GM23248 (cell line): ENCODE measurements around the gene MPPED1. TPM values are rescaled to one million over a fixed set of nuclear protein-coding genes. Genes with fewer than 3 reads are reported as not detected.

ENCODE experiments used
- DNase-seq: peaks from one replicate; pipeline ENCODE4 v3.0.0-alpha.2; 2015
- H2AFZ ChIP-seq: fragments of 200-600 bp; sonication (generic); 2 replicates; pipeline ENCODE4 v1.6.1; 2016; ENCODE audit warnings: antibody characterized with exemption
- H3F3A ChIP-seq: fragments of 200-600 bp; sonication (generic); 2 replicates; pipeline ENCODE4 v1.6.1; 2016; ENCODE audit warnings: mild to moderate bottlenecking, antibody characterized with exemption, mixed run types; ENCODE audit not compliant: insufficient read depth
- H3K27ac ChIP-seq: fragments of 200-600 bp; sonication (generic); 2 replicates; pipeline ENCODE4 v1.5.1; 2016; ENCODE audit warnings: mild to moderate bottlenecking
- H3K27me3 ChIP-seq: fragments of 200-600 bp; sonication (generic); replicated peaks from 2 replicates; pipeline ENCODE4 v1.6.1; 2016; ENCODE audit warnings: mild to moderate bottlenecking; ENCODE audit not compliant: insufficient read depth
- H3K36me3 ChIP-seq: fragments of 200-600 bp; sonication (generic); 2 replicates; pipeline ENCODE4 v1.6.1; 2016; ENCODE audit warnings: low read depth, mild to moderate bottlenecking
- H3K4me1 ChIP-seq: fragments of 200-600 bp; sonication (generic); 2 replicates; pipeline ENCODE4 v1.6.1; 2016; ENCODE audit warnings: mild to moderate bottlenecking; ENCODE audit not compliant: insufficient read depth
- H3K4me2 ChIP-seq: fragments of 200-600 bp; sonication (generic); one replicate; pipeline ENCODE4 v1.6.1; 2016; ENCODE audit warnings: mild to moderate bottlenecking; ENCODE audit not compliant: unreplicated experiment
- H3K4me3 ChIP-seq: fragments of 200-600 bp; sonication (generic); 2 replicates; pipeline ENCODE4 v1.5.1; 2016; ENCODE audit warnings: mild to moderate bottlenecking
- H3K79me2 ChIP-seq: fragments of 200-600 bp; sonication (generic); 2 replicates; pipeline ENCODE4 v1.6.1; 2016; ENCODE audit warnings: mild to moderate bottlenecking; ENCODE audit not compliant: insufficient read depth
- H3K9ac ChIP-seq: fragments of 200-600 bp; sonication (generic); 2 replicates; pipeline ENCODE4 v1.6.1; 2016; ENCODE audit warnings: mild to moderate bottlenecking
- H3K9me2 ChIP-seq: fragments of 200-600 bp; sonication (generic); 2 replicates; pipeline ENCODE4 v1.6.1; 2016; ENCODE audit warnings: mixed run types, mild to moderate bottlenecking, moderate library complexity; ENCODE audit not compliant: insufficient read depth
- H3K9me3 ChIP-seq: fragments of 200-600 bp; sonication (generic); one replicate; pipeline ENCODE4 v1.6.1; 2017; ENCODE audit warnings: low read depth
- H4K20me1 ChIP-seq: fragments of 200-600 bp; sonication (generic); 2 replicates; pipeline ENCODE4 v1.6.0; 2016; ENCODE audit not compliant: insufficient read depth
- EZH2 ChIP-seq: fragments of 200-600 bp; sonication (generic); IDR thresholded peaks from 2 replicates; pipeline ENCODE4 v1.6.1; 2018; ENCODE audit warnings: antibody characterized with exemption, mild to moderate bottlenecking; ENCODE audit not compliant: insufficient read depth, poor library complexity, severe bottlenecking
- EZH2phosphoT487 ChIP-seq: fragments of 200-600 bp; sonication (generic); IDR thresholded peaks from 2 replicates; pipeline ENCODE4 v1.6.1; 2018; ENCODE audit warnings: antibody characterized with exemption, moderate library complexity, mild to moderate bottlenecking, low read depth; ENCODE audit not compliant: insufficient read depth
- WGBS, 2 experiments: methylation state at CpG; one replicate each; pipeline ENCODE4 v1.1.6; 2015 to 2017; ENCODE audit warnings: low lambda C conversion rate in 2 of 2, low coverage in 1 of 2; ENCODE audit errors: missing lambda C conversion rate in 2 of 2; 5-methylcytosine and 5-hydroxymethylcytosine counted together
- in situ Hi-C: fragments of 300-500 bp; cut with MboI; formaldehyde crosslinking; loops from 2 replicates; pipeline ENCODE4 v1.15.0; 2020
- polyA plus RNA-seq: library from polyadenylated mRNA; unstranded; fragments of >200 nt; fragmentation: Nextera tagmentation; extraction: Ambion mirVana; gene quantifications from 2 replicates; pipeline ENCODE4 v1.2.1, GENCODE V29; 2016
- total RNA-seq: library from RNA; depleted of rRNA; stranded (reverse); fragments of >200 nt; shearing (Covaris generic); gene quantifications from 2 replicates; pipeline ENCODE4 v1.2.3, GENCODE V29; 2014

Gene MPPED1
- total and polyA plus RNA-seq, 2 experiments from 2014 or later = not detected

GRCh38 chr22:43505896-43506295, 94.1 kb downstream of the MPPED1 start:
- no peak overlapping the region for H3K27ac ChIP-seq
- H2AFZ ChIP-seq = no peak overlapping the region
- H3K4me1 ChIP-seq = no peaks in the 10 kb centered on the region
- H3K9me2 ChIP-seq = no peaks in the 10 kb centered on the region
- no peaks in the 10 kb centered on the region for H3F3A ChIP-seq
- 32 to 33% methylated on average over 7 to 8 of the region's 8 CpGs for WGBS, 2 experiments
- DNase-seq = no peak
- H3K4me3 ChIP-seq = no peak overlapping the region
- H4K20me1 ChIP-seq = no peaks in the 10 kb centered on the region
- no peaks in the 10 kb centered on the region for H3K9me3 ChIP-seq
- in situ Hi-C loops = no loop called here
- H3K27me3 ChIP-seq = no peaks in the 10 kb centered on the region
- no peaks in the 10 kb centered on the region for H3K36me3 ChIP-seq
- no peak overlapping the region for H3K9ac ChIP-seq
- H3K4me2 ChIP-seq = no peak overlapping the region
- H3K79me2 ChIP-seq = no peaks in the 10 kb centered on the region
- TF ChIP-seq EZH2 (no peak), EZH2phosphoT487 (no peak)

DNA sequence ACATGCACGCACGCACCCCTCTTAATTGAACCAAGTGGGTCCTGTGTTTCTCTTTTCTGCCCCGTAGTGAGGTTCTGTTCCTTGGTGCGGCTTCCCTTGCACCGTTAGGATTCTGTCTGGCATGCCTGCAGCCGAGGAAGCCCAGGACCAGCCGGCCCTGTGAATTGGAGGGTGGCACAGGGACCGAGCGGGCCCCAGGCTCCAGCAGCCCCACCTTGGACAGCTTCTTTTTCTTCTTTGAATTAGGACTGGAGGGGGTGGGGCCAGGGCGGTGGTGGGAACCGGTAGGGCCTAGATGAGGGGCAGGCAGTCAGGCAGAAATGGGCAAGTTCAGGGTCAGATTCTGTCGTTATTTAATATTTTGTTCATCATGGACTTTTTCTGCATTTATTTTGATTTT, 94.7 kb downstream of the MPPED1 start:
- in situ Hi-C loops = no loop called here
- DNase-seq = no peak

GRCh38 chr22:43507235-43507634, 95.4 kb downstream of the MPPED1 start:
- WGBS, 2 experiments = 16 to 17% methylated on average over 8 of the region's 8 CpGs
- in situ Hi-C loops = no loop called here
- Histone ChIP-seq H3K36me3 (no peaks in the 10 kb centered on the region), H3K9me3 (no peaks in the 10 kb centered on the region), H3K27me3 (no peaks in the 10 kb centered on the region), H4K20me1 (no peaks in the 10 kb centered on the region), H3K4me3 (no peak overlapping the region), H3K9me2 (no peaks in the 10 kb centered on the region), H3K4me1 (no peaks in the 10 kb centered on the region), H3K79me2 (no peaks in the 10 kb centered on the region), H3K27ac (no peak overlapping the region), H3F3A (no peaks in the 10 kb centered on the region), H2AFZ (no peak overlapping the region), H3K4me2 (no peak overlapping the region), H3K9ac (no peak overlapping the region)
- no peak for TF ChIP-seq EZH2
- no peak for TF ChIP-seq EZH2phosphoT487
- no peak for DNase-seq

More for the DNA sequence above, 94.7 kb downstream of the MPPED1 start:
- Histone ChIP-seq H3K27me3 (no peaks in the 10 kb centered on the region), H3K4me3 (no peak overlapping the region), H3K4me1 (no peaks in the 10 kb centered on the region), H2AFZ (no peak overlapping the region), H3F3A (no peaks in the 10 kb centered on the region), H3K4me2 (no peak overlapping the region), H3K36me3 (no peaks in the 10 kb centered on the region), H3K27ac (no peak overlapping the region), H3K9me3 (no peaks in the 10 kb centered on the region), H3K79me2 (no peaks in the 10 kb centered on the region), H4K20me1 (no peaks in the 10 kb centered on the region), H3K9me2 (no peaks in the 10 kb centered on the region), H3K9ac (no peak overlapping the region)
- TF ChIP-seq EZH2phosphoT487 = no peak
- TF ChIP-seq EZH2 = no peak
- WGBS, 2 experiments = 50 to 59% methylated on average over 12 of the region's 12 CpGs

DNA sequence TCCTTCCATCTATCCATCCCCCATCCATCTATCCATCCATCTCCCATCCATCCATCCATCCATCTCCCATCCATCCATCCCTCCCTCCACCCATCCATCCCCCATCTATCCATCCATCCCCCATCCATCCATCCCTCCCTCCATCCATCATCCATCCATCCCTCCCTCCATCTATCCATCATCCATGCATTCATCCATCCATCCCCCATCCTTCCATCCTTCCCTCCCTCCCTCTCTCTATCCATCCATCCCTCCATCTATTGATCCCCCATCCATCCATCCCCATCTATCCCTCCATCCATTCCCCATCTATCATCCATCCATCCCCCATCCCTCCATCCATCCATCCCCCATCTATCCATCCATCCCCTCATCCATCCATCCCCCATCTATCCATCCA, 96.7 kb downstream of the MPPED1 start:
- H3K27ac ChIP-seq = no peak overlapping the region
- no peaks in the 10 kb centered on the region for H3F3A ChIP-seq
- H3K4me1 ChIP-seq = no peaks in the 10 kb centered on the region
- no peaks in the 10 kb centered on the region for H3K9me3 ChIP-seq
- H3K9me2 ChIP-seq = no peaks in the 10 kb centered on the region
- H3K27me3 ChIP-seq = no peaks in the 10 kb centered on the region
- no peak overlapping the region for H2AFZ ChIP-seq
- no peaks in the 10 kb centered on the region for H3K79me2 ChIP-seq
- H3K4me3 ChIP-seq = no peak overlapping the region
- H4K20me1 ChIP-seq = no peaks in the 10 kb centered on the region
- in situ Hi-C loops = no loop called here
- H3K36me3 ChIP-seq = no peaks in the 10 kb centered on the region
- DNase-seq = no peak
- no peak overlapping the region for H3K4me2 ChIP-seq
- no peak overlapping the region for H3K9ac ChIP-seq
- TF ChIP-seq EZH2 = no peak
- no peak for TF ChIP-seq EZH2phosphoT487

DNA sequence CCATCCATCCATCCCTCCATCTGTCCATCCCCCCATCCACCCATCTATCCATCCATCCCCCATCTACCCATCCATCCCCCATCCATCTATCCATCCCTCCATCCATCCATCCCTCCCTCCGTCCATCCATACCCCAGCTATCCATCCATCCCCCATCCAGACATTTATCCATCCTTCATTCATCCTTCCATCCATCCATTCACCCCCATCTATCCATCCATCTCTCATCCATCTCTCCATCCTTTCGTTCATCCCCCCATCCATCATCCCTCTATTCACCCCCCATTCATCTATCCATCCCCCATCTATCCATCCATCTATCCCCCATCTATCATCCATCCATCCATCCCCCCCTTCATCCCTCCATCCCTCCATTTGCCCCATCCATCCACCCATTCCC, 97.5 kb downstream of the MPPED1 start:
- no peaks in the 10 kb centered on the region for H3K9me2 ChIP-seq
- no peaks in the 10 kb centered on the region for H3K4me1 ChIP-seq
- TF ChIP-seq EZH2phosphoT487 (no peak), EZH2 (no peak)
- H3K27ac ChIP-seq = no peak overlapping the region
- H3K79me2 ChIP-seq = no peaks in the 10 kb centered on the region
- H3F3A ChIP-seq = no peaks in the 10 kb centered on the region
- no peak overlapping the region for H3K4me3 ChIP-seq
- H3K9ac ChIP-seq = no peak overlapping the region
- H4K20me1 ChIP-seq = no peaks in the 10 kb centered on the region
- no peaks in the 10 kb centered on the region for H3K9me3 ChIP-seq
- 15 to 60% methylated on average over 1 to 2 of the region's 2 CpGs for WGBS, 2 experiments
- H2AFZ ChIP-seq = no peak overlapping the region
- no peak overlapping the region for H3K4me2 ChIP-seq
- in situ Hi-C loops = no loop called here
- H3K27me3 ChIP-seq = no peaks in the 10 kb centered on the region
- no peak for DNase-seq
- H3K36me3 ChIP-seq = no peaks in the 10 kb centered on the region
